Stimulated activated CD4-positive, alpha-beta T cell treated with anti-CD3 and anti-CD28 coated beads, Interleukin-1b, Interleukin-23, amount 100 ng/mL, for 1 hour (primary cell): ENCODE measurements around the gene SLC22A23.
A peak's percentile ranks its signal among the peaks of the same experiment; 100 is the strongest.
"Not testable (repeated sequence)": the region's sequence is repeated elsewhere in the genome, so short reads cannot be mapped to it uniquely, and the experiment has no call there.

Experiments
- DNase-seq, 2 donors: peaks; one replicate each; pipeline ENCODE4 v3.0.0-alpha.2; 2020; ENCODE audit warnings: low read depth in 2 of 2

SLC22A23 gene

GRCh38 chr6:3267162-3267561 lies 189.7 kb downstream of the SLC22A23 start:
- no peak for DNase-seq

- no peak for DNase-seq
These were observed 190.7 kb downstream of the SLC22A23 start for GRCh38 chr6:3266170-3266569.

GRCh38 chr6:3265671-3266070 lies 191.2 kb downstream of the SLC22A23 start:
- DNase-seq = no peak

- DNase-seq = no peak
These were observed 192.5 kb downstream of the SLC22A23 start for GRCh38 chr6:3264356-3264755.

GRCh38 chr6:3263096-3263495 lies 193.8 kb downstream of the SLC22A23 start:
- DNase-seq = no peak

- no peak for DNase-seq
These were observed 194.9 kb downstream of the SLC22A23 start for GRCh38 chr6:3261921-3262320.

GRCh38 chr6:3261518-3261820 lies 195.4 kb downstream of the SLC22A23 start:
- DNase-seq = no peak

- DNase-seq = no peak
These were observed 195.9 kb downstream of the SLC22A23 start for GRCh38 chr6:3260772-3261517.

GRCh38 chr6:3260296-3260695 lies 196.6 kb downstream of the SLC22A23 start:
- DNase-seq = no peak

GRCh38 chr6:3259491-3259958 lies 197.3 kb downstream of the SLC22A23 start:
- DNase-seq = no peak

GRCh38 chr6:3258720-3259490 lies 197.9 kb downstream of the SLC22A23 start, which contains the start of gene PSMG4:
Gene PSMG4 (plus strand): TSS chr6:3258947. CDS start chr6:3259023, 76 bp downstream.
- DNase-seq = peak; percentile 83 to 99

GRCh38 chr6:3258201-3258600 lies 198.6 kb downstream of the SLC22A23 start:
- no peak for DNase-seq

GRCh38 chr6:3253597-3253961 lies 203.3 kb downstream of the SLC22A23 start:
- DNase-seq = no peak

- no peak for DNase-seq
These were observed 203.8 kb downstream of the SLC22A23 start for GRCh38 chr6:3252861-3253596.

GRCh38 chr6:3252369-3252768 lies 204.5 kb downstream of the SLC22A23 start:
- DNase-seq = no peak

- DNase-seq = peak; percentile 55 to 76
These were observed 205.2 kb downstream of the SLC22A23 start for GRCh38 chr6:3251462-3252314.

GRCh38 chr6:3250231-3250675 lies 206.6 kb downstream of the SLC22A23 start:
- no peak for DNase-seq

GRCh38 chr6:3249821-3250220 lies 207.0 kb downstream of the SLC22A23 start:
- no peak for DNase-seq

GRCh38 chr6:3247255-3248146 lies 209.3 kb downstream of the SLC22A23 start:
- no peak for DNase-seq

- no peak for DNase-seq
These were observed 211.6 kb downstream of the SLC22A23 start for GRCh38 chr6:3245216-3245615.

- DNase-seq = not testable (repeated sequence)
These were observed 212.1 kb downstream of the SLC22A23 start for GRCh38 chr6:3244832-3245161.
